HG03469 (cell line): ENCODE results near the gene IKZF5.

Experiments used
- ATAC-seq: cut with Tn5 transposase; IDR thresholded peaks from one replicate; pipeline ENCODE4 v1.9.1; 2021; ENCODE audit warnings: mild to moderate bottlenecking, moderate library complexity, moderate number of reproducible peaks; ENCODE audit not compliant: unreplicated experiment

Gene IKZF5

DNA sequence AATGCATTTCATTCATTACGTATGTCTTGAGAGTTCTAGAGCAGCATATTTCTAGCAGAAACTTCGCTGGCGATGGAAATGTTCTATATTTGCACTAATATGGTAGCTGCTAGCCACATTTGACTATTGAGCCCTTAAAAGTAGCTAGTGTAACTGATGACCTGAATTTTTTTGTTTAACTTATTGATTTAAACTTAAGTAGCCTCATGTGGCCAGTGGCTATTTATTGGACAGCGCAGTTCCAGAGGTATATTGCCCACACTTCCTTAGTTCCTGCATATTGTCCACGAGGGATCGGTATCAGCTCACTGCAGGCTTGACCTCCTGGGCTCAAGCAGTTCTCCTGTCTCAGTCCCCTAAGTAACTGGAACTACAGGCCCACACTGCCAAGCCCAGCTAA is 24.7 kb downstream of the IKZF5 start:
- ATAC-seq = no peak

DNA sequence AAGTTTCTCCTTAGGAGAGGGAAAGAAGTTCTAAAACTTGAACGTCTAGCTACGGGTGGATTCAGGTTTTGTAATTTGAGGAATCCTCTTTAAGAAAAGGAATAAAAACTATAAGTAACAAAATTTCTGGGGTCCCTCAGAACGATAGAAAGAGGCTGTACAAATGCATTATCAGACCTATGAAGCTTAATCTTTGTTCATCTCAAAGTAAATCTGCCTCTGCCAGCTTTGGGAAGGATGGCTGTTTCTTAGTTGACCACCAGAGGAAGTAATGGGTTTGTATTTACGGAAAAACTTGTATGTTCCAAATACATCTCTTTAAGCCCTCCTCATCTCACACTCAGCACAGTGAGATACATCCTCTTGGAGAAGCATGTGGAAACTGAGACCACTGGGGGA is 27.5 kb downstream of the IKZF5 start:
- no peak for ATAC-seq

DNA sequence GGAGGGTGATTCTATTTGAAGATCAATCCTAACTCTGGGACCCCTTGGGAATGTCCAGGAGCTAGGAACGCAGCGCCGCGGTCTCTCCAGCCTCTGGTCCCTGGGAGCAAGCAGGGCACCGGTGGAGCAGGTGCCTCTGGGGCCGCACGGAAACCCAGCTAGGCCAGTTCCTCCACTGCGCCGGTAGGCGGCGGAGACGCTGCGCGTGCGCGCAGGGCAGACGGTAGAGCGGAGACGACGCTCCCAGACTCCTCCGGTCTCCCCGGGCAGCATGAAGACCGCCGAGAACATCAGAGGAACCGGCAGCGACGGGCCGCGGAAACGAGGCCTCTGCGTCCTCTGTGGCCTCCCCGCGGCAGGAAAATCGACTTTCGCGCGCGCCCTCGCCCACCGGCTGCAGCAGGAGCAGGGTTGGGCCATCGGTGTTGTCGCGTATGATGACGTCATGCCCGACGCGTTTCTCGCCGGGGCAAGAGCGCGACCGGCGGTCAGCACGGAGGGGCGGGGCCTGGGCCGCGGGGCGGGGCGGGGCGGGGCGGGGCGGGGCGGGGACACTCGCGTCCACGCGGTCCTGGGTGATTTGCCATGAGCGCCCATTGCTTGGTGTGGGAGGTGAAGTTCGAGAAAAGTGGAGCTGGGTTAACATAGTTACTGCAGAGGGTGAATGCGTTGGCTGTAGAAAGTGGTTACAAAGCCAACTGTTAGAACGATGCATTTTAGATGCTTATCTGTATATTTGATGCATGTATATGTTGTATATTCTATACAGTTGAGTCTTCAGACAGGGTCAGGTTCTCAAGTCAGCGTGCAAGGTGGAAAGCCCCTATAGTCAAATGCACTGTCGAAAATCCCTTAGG is 28.2 kb downstream of the IKZF5 start, which contains the start of gene PSTK:
Gene PSTK, plus strand, starts transcription at position 193 of the 857 bp plus-strand sequence. Its CDS starts 79 bp downstream, at position 272.
- ATAC-seq = peak; percentile 80

DNA sequence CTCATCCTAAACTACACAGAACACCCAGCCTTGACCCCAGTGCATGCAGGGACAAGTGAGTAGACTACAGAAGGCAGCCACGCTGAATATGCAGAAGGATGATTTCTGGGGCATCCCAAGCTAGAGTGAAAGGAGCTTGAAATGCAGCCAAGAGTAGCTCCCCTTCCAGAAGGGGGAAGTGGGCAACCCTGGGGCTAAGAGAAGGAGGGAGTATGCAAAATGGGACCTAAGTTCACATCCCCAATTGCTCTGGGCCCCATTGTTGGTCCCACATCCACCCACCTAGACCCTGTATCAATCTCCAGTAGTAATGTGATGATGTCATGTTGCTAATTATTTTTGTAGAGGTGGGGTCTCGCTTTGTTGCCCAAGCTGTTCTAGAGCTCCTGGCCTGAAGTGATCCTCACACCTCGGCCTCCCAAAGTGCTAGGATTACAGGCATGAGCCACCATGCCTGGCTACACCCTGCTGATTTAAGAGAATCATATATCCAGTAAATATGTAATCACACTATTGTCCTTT is 34.0 kb downstream of the IKZF5 start:
- ATAC-seq = no peak

DNA sequence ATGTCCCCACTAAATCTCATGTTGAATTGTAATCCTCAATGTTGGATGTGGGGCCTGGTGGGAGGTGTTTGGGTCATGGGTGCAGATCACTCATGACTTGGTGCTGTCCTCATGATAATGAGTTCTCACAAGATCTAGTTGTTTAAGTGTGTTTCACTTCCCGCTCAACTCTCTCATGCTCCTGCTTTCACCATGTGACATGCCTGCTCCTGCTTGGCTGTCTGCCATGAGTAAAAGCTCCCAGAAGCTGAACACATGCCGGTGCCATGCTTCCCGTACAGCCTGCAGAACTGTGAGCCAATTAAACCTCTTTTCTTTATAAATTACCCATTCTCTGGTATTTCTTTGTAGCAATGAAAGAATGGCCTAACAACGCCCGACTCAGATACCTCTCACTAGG is 34.6 kb downstream of the IKZF5 start:
- ATAC-seq = no peak

DNA sequence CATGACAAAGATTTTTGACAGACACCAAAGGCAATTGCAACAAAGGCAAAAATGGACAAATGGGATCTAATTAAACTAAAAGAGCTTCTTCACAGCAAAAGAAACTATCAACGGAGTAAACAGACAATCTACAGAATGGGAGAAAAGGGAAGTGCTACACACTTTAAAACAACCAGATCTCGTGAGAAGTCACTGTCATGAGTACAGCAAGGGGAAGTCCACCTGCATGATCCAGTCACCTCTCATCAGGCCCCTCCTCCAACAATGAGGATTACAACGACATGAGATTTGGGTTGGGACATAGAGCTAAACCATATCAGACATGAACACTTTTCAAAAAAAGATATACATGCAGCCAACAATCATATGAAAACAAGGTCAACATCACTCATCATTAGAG is 39.9 kb downstream of the IKZF5 start:
- ATAC-seq = no peak

DNA sequence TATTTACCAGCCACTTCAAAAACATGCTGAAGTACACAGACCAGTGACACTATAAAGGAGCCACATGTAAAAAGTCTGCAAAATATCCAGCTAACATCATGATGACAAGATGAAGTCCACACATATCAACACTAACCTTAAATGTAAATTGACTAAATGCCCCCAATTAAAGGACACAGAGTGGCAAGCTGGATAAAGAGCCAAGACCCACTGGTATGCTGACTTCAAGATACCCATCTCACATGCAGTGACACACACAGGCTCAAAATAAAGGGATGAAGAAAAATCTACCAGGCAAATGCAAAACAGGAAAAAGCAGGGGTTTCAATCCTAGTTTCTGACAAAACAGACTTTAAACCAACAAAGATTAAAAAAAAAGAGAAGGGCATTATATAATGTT is 41.7 kb downstream of the IKZF5 start:
- ATAC-seq = no peak

DNA sequence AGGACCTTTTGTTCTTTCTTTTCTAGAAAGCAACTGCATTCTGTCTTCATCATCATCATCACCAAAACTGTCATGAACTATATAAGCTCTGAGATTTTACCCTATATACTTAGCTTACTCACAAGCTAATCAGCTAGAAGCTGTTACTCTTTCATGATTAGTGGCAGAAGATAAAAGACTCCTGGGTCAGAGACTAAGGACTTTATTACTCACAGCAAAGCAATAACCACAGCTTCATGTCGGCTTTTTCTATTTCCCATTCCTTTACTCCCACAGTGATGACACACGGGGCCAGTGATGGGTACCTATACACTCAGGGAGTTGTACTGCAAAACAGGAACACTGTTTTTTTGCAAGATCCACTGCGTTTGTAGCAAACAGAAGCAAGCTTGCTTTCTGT is 46.2 kb downstream of the IKZF5 start:
- no peak for ATAC-seq

DNA sequence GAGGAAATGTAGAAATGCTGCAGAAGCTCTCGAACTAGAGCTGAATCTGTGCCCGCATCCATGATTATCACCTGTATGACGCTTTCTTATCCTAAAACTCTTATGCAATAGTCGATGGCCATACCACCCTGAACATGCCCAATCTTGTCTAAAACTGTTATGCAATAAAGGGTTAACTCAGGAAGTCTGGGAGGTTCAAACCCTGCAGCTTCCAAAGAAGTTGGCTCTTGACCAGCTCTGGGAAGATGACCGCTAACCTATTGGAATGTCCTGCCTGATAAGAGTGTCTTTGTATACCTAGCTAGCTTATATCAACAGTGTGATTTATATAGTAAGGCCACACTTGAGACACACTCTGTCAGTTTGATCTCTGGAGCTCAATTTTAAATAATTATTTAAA is 51.1 kb downstream of the IKZF5 start:
- no peak for ATAC-seq

DNA sequence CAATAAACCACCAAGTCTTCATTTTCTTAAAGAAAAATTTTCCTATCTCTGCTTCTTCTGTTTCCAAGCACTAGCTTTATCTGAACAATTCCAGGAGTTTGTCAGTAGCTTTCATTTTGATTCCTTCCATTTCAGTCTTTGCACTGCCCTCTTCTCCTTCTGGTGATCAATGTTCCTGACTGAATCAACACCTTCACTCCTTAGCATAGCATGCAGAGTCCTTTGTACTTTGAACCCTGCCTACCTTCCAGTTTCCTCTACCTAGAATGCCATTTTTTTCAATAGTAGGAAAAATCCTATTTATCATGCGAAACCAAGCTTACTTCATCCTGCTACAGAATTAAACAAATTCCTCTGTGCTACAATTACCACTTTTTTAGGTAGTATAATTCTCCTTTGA is 52.7 kb downstream of the IKZF5 start:
- ATAC-seq = no peak

DNA sequence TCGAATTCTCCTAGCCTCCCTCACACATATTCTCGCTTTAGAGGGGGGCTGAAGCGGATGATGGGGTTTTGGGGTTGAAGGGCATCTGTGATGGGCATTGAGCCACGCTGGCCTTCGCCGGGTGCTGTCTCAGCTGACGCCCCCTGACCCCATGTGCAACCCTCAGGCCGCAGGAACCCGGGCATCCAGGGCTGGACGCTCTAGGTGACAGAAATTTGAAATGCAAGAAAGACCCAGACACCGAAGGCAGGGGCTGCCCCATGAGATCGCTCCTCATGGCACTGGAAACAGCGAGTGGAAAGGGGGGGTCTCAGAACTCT is 53.9 kb downstream of the IKZF5 start:
- ATAC-seq = no peak

DNA sequence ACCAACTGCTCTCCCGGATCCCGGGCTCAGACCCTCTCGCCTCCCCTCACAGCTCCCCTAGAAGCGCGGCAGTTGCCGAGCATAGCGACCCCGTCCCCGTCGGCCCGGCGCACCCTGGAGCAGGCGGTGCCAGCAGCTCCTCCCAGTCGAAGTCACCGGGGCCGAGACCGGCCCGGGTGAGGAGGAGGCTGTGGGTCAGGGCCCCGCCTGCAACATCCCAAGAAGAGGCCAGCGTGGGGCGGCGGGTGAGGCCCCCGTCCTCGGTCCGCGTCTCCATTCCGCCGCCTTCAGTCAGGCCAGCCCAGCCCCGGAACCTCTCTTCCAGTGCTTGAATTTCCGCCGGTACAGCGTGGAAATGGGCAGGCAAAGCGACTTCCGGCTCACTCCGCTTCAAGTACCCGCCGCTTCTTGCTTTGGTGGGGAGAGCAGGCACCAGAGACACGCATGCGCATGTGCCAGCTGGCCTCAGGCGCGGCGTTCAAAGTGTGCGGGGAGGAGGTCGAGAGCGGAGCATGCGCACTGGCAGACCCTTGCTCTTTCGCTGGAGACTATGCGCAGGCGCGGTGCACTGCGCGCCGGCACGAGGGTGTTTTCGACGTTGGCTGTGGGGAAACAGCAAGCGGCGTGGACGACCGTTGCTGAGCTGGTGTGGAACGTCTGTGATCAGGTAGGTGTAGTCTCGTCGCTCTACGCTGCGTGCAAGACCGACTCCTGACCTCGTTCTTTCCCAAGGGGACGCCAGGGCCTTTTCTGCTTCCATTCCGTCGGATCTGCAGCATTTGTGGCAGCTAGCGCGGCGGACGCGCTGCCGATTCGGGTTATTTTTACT is 54.5 kb downstream of the IKZF5 start, which contains the start of gene C10orf88:
Gene C10orf88, minus strand, starts transcription at position 326 of the 829 bp plus-strand sequence. Its CDS starts 49 bp downstream, at position 277.
- ATAC-seq = peak; percentile 86

DNA sequence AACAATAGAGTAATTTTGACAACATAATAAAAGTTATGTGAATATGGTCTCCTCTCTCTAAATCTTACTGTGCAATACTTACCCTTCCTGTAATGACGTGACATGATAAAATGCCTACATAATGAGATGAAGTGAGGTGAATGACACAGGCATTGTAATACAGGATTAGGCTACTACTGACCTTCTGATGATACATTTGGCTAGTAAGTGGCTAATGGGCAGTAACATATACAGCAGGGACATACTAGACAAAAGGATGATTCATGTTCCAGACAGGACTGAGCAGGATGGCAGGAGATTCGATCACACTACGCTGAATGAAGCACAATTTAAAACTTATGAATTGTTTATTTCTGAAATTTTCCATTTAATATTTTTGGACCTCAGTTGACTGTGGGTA is 59.3 kb downstream of the IKZF5 start:
- no peak for ATAC-seq
